LoVo (cell line): ENCODE data around the gene SPI1.
"Not testable (repeated sequence)": the region's sequence is repeated elsewhere in the genome, so short reads cannot be mapped to it uniquely, and the experiment has no call there.

ENCODE experiments used
- DNase-seq: peaks from one replicate; pipeline ENCODE4 v3.0.0-alpha.2; 2016; ENCODE audit warnings: low spot score

The SPI1 gene

DNA sequence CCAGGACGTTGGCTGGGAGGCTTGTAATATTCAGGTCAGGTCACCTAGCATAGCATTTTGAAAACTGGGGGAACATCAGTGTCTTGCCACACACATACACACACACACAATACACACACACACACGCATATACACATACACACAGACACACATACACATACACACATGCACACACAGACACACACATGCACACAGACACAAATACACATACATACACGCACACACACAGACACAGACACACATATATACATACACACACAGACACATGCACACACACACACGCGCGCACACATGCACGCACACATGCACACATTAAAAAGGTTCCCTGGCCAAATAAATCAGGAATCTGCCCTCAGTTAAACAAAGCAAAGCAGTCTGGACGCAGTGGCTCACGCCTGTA, 38.3 kb downstream of the SPI1 start:
- no peak for DNase-seq

DNA sequence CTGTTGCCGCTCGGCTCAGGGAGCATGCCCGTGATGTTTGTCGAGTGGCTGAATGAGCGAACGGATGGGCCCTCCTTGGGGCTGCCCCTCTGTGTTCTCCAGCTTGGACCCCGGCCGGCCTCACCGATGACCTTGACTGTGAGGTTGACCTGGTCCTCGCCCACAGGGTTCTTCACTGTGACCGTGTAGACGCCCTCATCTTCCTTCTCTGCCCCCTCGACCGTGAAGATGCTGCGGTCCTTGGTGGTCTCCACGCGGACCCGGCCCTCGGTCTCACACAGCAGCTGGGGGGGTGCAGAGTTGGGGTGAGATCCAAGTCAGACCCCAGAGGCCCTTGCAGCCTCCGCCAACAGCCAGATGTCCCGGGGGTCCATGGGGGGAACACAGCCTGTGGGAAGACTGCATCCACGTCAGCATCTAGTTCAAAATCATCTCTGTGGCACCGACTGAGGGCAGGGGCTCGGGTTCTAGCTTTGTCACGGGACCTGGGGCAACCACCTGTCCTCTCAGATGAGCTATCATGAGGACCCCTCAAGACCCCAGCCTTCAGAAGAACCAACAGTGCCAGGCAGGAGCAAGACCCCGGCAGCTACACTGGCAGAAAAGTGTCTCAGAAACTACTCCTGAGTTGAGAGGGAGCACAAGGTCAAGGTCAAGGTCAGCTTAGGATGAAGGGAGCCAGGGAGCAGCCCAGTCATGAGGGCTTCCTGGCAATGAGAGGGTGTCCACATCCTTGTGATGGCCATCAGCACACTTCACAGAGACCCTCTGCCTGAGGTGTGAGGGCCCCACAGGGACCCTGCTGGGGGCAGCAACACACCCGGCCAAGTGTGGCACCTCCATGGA, 39.7 kb downstream of the SPI1 start:
- no peak for DNase-seq

DNA sequence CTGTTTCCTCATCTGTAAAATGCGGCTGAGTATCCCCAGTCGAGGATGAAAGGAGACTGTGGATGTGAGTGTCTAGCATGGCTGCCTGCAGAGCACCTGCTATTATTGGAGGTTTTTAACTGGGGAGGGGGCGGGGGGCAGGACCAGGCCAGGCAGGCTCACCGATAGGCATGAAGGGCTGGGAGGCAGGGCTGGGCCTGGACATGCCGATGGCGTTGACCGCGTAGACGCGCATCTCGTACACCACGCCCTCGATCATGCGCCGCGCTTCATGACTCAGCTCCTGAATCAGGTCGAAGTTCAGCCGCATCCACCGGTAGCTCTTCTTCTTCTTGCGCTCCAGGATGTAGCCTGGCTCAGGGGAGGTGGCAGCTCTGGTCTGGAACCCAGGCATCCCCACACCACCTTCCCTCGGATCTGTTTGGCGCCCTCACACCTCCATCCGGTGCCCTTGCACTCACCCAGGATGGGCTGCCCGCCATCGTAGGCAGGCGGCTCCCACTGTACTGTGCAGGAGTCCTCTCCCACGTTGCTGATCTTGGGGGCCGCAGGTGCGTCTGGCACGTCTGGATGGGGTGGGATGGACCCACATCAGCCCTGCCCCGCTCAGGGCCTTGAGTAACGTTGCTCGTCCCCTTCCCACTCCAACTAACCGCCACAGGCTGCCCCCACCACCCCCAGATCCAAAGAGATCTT, 41.0 kb downstream of the SPI1 start:
- DNase-seq: peak; percentile 82

DNA sequence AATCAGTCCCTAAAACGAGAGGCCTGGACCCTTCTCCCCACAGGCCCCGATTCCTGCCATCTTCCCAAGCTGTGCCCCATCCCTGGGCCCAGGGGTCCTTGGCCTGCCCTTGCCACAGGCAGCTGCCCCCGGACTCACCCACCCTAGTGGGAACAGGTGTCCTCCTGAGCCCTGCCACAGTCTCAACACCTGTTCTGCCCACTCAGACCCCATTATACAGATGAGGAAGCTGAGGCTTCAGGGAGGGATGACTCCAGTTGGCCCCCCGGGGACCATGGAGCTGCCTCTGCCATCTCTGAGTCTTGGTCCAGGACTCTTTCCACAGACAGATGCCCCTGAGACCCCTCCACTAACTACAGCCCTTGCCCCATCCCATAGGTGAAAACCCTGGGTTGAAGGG, 41.8 kb downstream of the SPI1 start:
- no peak for DNase-seq

DNA sequence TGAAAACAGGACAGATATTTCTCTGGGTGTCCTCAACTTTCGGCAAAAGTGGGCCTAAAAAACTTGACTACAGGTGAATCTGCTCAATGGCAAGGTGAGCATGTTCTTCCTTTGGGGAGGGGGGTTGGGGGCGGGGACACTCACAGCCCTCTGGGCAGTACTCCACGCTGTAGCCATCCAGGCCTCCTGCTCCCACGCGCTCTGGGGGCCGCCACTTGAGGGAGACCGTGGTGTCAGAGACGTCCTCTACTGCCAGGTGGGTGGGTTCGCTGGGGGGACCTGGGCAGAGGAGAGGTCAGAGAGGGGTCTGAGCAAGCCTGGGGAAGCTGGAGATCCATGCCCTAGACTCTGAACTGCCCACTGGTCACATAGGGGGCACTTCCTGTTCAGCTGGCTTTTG, 42.6 kb downstream of the SPI1 start:
- no peak for DNase-seq

DNA sequence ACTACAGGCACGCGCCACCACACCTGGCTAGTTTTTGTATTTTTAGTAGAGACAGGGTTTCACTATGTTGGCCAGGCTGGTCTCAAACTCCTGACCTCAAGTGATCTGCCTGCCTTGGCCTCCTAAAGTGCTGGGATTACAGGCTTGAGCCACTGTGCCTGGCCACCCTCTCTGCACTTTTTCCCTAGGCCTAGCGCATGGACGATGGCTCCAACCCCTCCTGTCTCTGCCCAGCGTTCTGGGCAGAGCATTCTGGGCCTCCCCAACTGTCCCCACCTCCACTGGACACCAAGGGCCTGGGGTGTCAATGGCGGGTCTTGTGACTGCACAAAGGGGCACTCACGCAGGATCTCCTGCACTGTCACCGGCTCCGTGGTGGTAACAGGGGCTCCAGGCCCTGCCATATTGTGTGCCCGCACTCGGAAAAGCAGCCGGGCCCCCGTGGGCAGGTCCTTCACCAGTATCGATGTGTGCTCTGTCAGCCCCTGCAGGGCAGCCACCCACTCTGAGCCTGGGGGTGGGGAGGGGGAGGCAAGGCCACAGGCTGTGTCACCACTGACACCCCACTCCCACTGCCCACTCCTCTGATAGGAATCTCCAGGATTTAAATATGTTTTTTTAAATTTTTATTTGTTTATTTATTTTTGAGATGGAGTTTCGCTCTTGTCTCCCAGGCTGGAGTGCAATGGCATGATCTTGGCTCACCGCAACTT, 43.5 kb downstream of the SPI1 start:
- DNase-seq: not testable (repeated sequence)

DNA sequence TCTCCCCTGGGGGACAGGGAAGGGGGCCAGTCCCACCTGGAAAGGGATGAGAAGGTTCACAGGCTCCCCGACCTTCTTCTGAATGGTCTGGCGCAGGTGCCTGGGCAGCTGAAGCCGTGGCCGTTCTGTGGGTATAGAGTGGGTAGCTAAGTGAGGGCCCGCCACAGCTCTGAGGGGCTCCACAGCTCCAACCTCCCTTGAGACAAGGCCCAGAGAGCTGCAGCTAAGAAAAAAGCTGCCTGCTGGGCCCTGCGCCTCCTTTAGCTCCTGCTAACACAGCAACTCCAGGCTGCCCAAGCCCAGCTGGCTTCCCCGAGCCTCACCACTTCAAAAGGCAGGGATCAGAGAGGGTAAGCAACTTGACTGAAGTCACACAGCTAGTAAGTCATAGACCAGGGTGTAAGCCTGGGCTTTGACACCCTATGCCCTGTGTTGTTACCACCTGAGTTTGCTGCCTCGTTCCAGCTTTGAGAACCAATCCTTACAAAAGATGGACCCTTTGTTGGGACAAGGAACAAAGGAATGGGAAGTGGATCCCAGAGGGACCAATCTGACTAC, 44.4 kb downstream of the SPI1 start:
- DNase-seq: no peak

DNA sequence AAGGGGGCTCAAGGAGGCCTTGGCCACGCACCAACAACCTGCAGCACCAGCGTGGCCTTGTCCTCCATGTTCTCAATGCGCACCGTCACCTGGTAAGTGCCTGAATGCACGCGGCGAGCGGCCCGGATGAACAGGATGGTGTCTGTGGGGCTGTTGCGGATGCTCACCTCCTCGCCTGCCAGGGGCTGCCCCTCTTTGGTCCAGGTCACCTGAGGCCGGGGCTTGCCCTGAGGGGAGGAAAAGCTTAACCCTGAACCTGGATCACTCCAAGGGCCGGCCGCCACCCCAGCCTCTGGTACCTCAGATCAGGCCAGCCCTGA, 44.9 kb downstream of the SPI1 start:
- no peak for DNase-seq

DNA sequence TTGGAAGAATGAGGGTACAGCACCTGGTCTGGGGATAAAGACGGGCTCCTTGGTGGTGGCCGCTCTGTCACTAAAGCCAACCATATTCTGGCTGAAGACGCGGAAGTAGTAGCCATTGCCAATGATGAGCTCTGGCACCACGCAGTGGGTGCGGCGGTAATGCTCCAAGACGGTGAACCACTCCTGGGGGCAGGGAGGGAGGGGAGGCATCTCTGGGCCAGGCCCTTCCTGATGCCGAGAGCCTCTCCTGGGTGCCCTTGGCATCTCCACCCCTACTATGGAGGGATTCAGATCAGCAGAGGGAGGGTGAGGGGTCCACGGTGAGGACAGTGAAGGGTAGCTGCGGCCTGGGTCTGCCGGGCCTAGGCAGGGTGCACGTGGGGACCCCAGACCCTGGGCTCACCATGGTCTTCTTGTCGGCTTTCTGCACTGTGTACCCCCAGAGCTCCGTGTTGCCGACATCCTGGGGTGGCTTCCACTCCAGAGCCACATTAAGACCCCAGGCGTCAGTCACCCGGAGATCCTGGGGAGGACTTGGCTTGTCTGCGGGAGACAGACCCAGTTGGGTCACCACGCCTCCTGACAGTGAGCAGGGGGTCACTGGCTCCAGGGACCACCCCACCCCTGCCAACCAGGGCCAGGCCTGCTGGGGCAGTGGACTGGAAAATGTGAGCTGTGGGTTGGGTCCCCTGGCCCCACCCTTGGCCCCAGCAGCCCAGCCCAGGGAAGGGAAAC, 45.4 kb downstream of the SPI1 start:
- DNase-seq: no peak

DNA sequence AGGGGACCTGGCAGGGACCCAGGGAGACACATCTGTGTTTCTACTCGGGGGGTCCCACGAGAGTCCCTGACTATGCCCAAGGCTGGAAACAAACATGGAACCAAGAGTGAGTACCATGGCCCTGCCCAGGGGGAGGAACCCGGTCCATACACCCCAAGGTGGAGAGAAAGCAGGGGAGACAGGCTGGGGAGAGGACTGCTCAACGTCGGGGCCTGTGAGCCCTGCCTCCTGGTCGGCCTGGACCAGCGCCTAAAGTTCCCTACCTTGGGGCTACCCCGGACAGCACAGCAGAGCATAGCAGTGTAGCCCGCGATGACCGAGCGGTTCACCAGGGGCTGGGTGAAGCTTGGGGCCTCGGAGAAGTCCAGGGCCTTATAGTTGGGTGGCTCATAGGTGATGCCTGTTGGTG, 46.0 kb downstream of the SPI1 start:
- DNase-seq: no peak

DNA sequence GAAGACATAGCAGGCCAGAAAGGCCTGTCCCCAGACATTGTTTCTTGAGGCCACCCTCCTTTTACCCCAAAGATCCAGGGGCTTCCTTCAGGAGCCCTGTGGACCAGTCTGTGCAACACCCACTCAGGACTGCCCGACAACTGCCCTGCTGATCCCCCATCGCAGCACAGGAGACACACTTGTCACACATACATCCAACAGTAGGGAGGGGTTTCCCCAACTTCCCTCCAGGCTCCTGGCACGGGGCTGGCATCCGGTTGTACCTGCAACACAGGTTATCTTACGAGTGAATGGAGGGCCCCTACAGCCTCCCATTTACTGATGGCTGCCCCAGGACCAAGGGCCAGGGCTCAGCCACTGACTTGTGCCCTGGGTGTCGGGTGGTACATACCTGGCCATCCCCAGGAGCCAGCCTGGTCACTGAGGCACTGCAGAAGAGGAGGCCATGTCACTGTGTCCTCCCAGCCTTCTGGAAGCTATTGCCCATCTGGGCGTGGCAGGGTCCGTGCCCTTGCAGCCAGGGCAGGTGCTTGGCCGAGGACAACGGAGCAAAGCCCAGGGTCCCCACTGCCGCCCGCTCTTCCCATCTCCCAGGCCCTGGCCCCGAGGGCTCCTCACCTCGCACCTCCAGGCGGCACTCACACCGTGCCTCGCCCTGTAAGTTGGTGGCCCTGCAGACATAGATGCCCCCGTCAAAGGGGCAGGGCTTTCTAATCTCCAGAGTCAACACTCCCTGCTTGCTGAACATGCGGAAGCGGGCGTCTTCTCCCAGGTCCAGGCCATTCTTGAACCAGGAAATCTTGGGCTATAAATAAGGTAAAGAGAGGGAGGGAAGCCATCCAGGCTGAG, 46.7 kb downstream of the SPI1 start:
- no peak for DNase-seq

DNA sequence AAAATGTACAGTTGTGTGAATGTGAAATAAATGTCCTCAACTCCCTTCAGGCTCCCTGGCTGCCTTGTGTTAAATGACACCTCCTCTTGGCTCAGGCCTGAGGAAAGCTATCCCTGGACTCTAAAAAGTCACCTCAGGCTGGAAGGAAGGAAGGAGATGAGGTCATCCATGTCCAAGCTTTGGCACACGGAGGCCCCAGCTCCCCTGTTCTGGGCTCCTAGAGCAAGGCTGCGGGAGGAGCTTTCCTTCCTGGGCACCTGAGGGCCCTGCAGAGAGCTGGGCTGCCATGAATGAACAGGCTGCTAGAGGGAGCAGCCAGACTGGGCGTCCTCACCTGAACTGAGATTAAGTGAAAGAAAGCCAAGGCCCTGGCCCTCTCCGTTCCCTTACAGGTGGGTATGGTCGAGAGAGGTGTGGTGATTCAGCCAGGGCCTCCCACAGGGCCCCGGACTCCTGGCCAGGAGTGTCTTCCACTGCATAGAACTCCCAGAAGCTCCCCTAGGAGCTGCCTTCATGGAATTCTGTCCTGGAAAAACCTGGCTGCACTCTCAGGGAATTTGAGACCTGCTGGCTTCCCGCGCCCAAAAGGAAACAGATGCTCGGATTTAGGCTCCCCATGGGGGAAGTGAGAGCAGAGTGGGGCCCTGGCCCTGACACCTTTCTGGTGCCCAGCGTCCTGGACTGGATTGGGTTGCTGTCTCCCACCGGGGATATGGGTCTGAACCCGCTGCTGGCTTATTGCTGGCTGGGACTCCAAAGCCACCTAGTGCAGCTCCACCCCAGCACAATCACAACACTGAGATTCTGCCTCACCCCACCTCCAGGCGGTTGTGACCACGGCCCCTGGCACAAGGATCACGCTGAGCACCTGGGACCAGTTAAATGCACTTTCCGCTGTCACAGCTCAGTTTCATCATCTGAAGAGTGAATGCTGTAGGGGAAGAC, 48.1 kb downstream of the SPI1 start:
- no peak for DNase-seq

DNA sequence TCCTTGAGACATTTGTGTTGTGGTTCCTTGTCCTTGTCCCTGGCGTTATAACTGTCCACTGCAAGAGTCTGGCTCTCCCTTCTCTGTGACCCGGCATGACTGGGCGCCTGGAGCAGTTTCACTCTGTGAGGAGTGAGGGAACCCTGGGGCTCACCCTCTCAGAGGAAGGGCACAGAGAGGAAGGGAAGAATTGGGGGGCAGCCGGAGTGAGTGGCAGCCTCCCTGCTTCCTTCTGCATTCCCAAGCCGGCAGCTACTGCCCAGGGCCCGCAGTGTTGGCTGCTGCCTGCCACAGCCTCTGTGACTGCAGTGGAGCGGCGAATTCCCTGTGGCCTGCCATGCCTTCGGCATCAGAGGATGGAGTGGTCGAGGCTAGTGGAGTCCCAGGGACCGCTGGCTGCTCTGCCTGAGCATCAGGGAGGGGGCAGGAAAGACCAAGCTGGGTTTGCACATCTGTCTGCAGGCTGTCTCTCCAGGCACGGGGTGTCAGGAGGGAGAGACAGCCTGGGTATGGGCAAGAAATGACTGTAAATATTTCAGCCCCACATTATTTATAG, 48.8 kb downstream of the SPI1 start:
- no peak for DNase-seq

DNA sequence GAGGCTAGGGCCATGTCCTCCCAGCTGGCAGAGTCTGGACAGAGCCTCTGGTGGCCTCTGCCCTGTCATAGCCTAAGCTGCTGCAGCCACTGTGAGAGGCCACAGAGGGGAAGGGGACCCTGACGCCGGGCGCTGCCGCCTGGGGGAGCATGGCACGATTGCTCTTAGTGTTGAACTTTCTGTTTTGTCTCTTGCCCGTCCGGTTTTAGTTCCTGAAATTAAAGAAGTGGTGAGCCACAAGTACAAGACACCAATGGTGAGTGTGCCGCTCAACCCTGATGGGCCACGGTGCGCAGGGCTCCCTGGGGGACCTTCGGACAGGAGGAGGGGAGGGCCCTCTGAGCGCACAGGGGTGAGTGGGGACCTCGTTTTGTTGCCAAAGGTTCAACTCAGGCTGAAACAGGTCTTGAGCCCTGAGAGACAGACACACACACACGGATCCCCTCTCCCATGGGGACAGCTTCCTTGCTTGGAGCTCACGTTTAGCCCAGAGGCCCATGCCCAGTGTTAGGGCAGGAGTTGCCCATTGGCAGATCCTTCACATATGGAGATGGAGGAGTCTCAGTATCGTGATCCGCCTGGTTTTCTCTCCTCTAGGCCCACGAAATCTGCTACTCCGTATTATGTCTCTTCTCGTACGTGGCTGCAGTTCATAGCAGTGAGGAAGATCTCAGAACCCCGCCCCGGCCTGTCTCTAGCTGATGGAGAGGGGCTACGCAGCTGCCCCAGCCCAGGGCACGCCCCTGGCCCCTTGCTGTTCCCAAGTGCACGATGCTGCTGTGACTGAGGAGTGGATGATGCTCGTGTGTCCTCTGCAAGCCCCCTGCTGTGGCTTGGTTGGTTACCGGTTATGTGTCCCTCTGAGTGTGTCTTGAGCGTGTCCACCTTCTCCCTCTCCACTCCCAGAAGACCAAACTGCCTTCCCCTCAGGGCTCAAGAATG, 49.6 kb downstream of the SPI1 start:
- DNase-seq: no peak

DNA sequence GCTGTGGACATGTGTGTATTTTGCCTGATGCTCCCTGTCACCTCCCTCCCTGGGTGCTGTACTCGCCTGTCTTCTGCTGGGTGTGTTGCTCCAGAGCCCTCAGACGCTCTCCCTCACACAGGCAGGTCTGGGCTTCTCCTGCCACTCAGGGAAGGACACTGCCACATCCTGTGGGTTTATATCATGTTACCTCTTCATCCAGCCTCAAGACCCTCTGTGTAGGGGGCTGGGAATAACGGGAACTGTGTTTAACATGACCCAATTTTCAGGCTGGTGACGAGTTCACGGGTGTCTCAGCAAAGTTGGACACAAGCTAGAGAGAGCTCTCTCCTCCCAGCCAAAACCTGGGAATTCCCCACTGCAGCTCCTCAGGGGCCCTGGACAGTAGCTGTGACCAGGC, 50.4 kb downstream of the SPI1 start:
- DNase-seq: no peak

DNA sequence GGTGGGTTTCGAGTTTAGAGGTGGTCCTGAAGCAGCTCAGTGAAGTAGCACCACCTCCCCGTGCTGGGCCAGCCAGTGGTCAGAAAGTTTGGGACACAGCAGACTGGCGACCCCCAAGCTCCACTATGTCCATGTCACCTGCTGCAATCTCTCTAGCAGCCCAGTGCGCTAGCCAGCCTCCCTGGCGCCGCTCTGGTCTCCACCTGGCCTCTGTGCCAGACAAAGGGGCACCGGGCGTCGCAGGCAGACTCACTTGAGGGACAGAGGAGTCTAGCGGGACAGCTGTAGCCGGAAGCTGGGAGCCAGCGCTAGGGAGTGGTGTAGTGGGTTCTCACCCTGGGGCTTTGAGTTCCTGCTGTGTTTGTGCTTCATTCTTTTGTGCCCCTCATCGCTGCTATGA, 51.3 kb downstream of the SPI1 start:
- DNase-seq: no peak

DNA sequence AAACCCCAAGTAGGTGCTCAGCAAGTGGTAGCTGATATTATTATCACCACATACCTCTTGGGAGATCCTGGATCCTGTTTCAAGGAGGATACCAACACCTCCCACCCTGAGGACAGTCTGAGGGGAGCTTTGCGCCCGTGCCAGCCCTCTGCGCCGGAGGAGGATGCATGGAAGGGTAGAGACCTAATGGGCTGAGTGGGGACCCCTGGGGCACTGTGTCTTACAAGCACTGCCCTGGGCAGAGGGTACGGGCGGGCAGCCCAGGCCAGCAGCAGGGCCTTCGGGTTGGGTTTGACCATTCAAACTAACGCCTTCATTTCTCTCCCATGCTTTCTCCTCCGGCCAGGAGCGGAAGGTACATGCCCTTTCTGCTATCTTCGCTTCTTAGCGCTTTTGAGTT, 52.1 kb downstream of the SPI1 start:
- DNase-seq: no peak

DNA sequence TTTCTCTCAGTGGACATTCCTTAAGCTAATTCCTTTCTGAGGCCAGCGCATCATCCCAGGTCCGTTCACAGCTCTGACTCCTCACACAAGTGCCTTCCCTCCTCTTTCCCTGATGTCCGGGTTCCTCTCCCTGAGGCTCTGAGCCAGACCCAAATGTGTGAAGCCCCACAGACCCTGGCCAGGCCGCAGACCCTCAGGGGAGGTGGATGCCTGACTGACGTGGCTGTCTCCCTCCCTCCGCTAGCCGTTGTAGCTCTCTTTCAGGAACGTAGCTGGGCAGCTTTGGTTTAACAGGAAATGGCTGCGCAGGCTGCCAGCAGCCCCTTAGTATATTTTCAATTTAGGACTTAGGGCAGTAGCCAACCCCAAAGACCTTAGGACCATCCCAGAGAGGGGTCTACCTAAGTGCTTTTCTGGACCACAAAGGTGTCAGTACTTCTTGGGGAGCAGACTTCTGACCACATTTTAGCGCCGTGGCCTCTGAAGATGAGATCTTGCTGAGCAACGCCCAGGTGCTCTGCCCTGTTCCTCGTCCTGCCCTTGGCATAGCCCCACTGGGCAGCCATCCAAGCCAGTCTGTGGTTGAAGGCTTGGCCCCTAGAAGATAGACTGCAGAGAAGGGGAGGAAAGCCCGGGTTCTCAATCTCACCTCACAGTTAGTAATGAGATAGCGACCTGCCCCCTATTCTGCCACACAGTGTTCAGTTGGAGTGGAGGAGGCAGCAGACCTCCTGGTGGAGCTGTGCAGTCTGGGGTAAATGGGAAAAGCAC, 52.9 kb downstream of the SPI1 start:
- DNase-seq: no peak
